ENCODE data around the gene FNIP2. TPM values are rescaled to one million over a fixed set of nuclear protein-coding genes. Genes with fewer than 3 reads are reported as not detected.

Gene FNIP2
- 10 to 100 TPM; 16.0 to 16.8 TPM for total RNA-seq

DNA sequence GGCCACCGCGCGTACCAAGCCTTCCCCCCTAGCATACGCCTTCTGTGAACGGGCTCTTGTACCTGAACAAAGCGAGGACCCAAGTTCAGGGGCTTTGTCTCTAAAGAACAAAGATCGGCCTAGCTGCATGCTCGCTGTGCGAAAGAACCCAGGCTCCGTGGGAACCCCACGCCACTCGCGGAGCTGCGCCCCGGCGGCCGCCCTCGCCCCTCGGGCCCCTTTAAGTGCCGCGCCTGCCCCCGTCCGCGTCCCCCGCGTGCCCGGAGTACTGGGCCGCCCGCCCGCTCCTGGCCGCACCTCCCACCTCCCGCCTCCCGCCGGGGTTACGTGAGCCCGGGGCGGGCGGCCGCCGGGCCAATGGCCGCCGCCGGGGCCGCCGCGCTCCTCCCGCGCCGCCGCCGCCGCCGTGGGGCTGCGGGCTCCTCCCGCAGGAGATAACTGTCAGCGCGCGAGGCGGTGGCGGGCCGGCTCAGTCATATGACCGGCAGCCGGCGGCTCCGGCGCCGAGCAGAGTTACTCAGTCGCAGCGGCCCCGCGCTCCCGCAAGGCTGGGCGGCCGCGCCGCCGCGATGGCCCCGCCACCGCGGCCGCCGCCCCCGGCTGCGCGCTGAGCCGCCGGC lies at the start of gene FNIP2:
Gene FNIP2 (plus strand): TSS at position 472 of the 620 bp plus-strand sequence. CDS start 187 bp downstream, outside the sequence.

DNA sequence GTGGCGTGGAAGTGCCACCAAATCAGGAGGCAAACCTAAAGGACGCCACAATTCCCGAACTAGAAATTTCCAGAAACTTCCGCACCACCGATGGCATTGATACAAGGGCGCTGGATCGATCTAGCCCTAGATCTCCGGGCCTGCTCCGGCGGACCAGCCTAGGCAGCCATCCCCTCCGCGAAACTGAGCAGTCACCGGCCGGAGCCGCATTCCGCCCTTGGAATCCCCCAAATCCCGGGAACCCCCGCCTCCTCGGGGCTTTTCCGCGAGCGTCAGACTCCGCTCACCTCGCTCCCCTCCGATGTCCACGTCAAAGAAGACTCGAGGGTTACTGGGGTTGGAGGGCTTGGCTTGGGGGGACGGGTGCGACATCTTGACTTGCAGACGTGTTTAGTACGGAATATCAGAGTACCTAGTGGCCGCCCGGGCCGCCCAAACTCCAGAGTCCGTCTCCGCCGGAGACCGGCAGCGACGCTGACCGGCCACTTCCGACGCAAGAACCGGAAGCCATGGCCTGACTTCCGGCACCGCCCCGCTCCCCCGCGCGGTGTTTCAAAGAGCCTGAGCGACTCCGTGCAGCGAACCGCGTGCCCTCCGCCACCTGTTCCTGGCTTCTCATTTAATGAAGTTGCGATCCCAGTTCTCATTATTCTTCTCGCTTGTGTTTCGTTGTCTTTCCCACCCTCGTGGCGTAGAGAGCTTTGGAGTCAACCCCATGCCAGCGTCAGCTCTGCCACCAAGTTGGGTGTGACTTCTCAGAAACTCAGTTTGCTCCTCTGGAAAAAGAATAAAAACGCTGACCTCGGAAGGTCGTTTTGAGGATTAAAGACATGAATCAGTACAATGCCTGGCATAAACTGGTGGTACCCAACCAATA lies 45.7 kb upstream of the FNIP2 start, which contains the start of gene PPID:
Gene PPID (minus strand): TSS at position 480 of the 877 bp plus-strand sequence. CDS start 108 bp downstream, at position 372.

Other genes starting within 250 kb of the FNIP2 start
- not detected for gene RXFP1, start 247.1 kb upstream of the FNIP2 start, total RNA-seq
- gene C4orf46, start 97.1 kb upstream of the FNIP2 start, total RNA-seq = 10 to 100 TPM; 11.6 to 13.7 TPM
- 10 to 100 TPM; 16.2 to 18.0 TPM for gene ETFDH, start 96.7 kb upstream of the FNIP2 start, total RNA-seq
- 10 to 100 TPM; 31.6 to 32.6 TPM for gene PPID, start 45.6 kb upstream of the FNIP2 start, total RNA-seq